Activated CD8-positive, alpha-beta T cell treated with anti-CD3 and anti-CD28 coated beads for 36 hours (primary cell): ENCODE data around the gene GRN. TPM values are rescaled to one million over a fixed set of nuclear protein-coding genes. Genes with fewer than 3 reads are reported as not detected.

ENCODE experiments used
- ATAC-seq: fragments of 200-7000 bp; cut with Tn5 transposase; one replicate; pipeline ENCODE4 v1.10.0; 2021; ENCODE audit warnings: mild to moderate bottlenecking, moderate library complexity
- CTCF ChIA-PET: fragments of 350-600 bp; sonication (Branson Sonifier 250); formaldehyde crosslinking; loops from one replicate; lab custom pipeline; 2021; ENCODE audit warnings: antibody characterized with exemption; lab: Charles Lee
- POLR2A ChIA-PET: fragments of 350-600 bp; sonication (Branson Sonifier 250); formaldehyde crosslinking; loops from one replicate; lab custom pipeline; 2021; ENCODE audit warnings: antibody characterized with exemption; lab: Charles Lee
- DNase-seq: peaks from one replicate; pipeline ENCODE4 v3.0.0-alpha.2; 2020
- H3K27ac Mint-ChIP-seq: one replicate; pipeline ENCODE4 v1.8.0; 2021; ENCODE audit warnings: mild to moderate bottlenecking, mixed read lengths
- H3K27me3 Mint-ChIP-seq: one replicate; pipeline ENCODE4 v1.8.0; 2021; ENCODE audit warnings: mixed read lengths
- H3K36me3 Mint-ChIP-seq: one replicate; pipeline ENCODE4 v1.8.0; 2021; ENCODE audit warnings: low read depth, mixed read lengths
- H3K4me1 Mint-ChIP-seq: one replicate; pipeline ENCODE4 v1.8.0; 2021; ENCODE audit warnings: low read depth, mixed read lengths
- H3K4me3 Mint-ChIP-seq: one replicate; pipeline ENCODE4 v1.8.0; 2021; ENCODE audit warnings: mild to moderate bottlenecking, moderate library complexity, mixed read lengths
- H3K9me3 Mint-ChIP-seq: one replicate; pipeline ENCODE4 v1.8.0; 2021; ENCODE audit warnings: mixed read lengths
- intact Hi-C: fragments of 100-400 bp; cut with micrococcal nuclease; formaldehyde crosslinking; loops from one replicate; pipeline ENCODE4 v1.10.0; 2022
- total RNA-seq, 2 experiments: library from RNA; stranded (reverse); gene quantifications; one replicate each; pipeline ENCODE4 v1.2.3, GENCODE V29; 2021
- TF ChIP-seq, protein P1 (sequence below): fragments of 200-600 bp; IDR thresholded peaks from one replicate; pipeline ENCODE4 v1.8.0; 2022; ENCODE audit warnings: antibody characterized with exemption, mild to moderate bottlenecking

The GRN gene
- total RNA-seq, 2 experiments from 2014 or later = 34.8 to 35.5 TPM

DNA sequence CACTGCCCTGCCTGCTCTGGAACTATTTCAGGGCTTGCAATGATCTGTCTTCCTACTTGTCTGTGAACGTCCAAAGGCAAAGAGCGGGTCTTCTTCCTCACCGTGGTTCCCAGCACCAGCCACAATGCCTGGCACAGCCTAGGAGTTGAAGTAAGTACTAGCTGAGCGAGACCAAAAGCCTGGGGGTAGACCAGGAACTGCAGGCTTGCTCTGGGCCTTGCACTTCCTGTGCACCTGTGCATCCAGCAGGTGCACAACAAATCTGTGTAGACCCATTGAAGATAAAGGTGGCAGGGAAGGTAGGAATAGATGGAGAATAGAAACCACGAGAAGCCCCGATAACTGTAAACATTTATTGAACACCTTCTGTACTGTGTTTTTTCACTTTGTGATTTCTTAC, 13.9 kb downstream of the GRN start:
- ChIA-PET POLR2A (no interaction called here), CTCF (interaction anchor here (1.2 to 5.2 kb wide), 9 partner anchors 7 to 164 kb away, joined by 3 to 51 read pairs (median 5); partner anchors contain the start of gene GRN)
- Mint-ChIP-seq H3K4me1 (peaks cover 2% of the 10 kb centered on the region), H3K4me3 (no peak overlapping the region), H3K9me3 (no peaks in the 10 kb centered on the region), H3K27ac (no peak overlapping the region), H3K27me3 (peaks cover 2% of the 10 kb centered on the region), H3K36me3 (no peaks in the 10 kb centered on the region)
- TF ChIP-seq, protein P1, sequence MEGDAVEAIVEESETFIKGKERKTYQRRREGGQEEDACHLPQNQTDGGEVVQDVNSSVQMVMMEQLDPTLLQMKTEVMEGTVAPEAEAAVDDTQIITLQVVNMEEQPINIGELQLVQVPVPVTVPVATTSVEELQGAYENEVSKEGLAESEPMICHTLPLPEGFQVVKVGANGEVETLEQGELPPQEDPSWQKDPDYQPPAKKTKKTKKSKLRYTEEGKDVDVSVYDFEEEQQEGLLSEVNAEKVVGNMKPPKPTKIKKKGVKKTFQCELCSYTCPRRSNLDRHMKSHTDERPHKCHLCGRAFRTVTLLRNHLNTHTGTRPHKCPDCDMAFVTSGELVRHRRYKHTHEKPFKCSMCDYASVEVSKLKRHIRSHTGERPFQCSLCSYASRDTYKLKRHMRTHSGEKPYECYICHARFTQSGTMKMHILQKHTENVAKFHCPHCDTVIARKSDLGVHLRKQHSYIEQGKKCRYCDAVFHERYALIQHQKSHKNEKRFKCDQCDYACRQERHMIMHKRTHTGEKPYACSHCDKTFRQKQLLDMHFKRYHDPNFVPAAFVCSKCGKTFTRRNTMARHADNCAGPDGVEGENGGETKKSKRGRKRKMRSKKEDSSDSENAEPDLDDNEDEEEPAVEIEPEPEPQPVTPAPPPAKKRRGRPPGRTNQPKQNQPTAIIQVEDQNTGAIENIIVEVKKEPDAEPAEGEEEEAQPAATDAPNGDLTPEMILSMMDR = no peak
- no peak for DNase-seq
- no peak for ATAC-seq
- intact Hi-C loops = no loop called here

DNA sequence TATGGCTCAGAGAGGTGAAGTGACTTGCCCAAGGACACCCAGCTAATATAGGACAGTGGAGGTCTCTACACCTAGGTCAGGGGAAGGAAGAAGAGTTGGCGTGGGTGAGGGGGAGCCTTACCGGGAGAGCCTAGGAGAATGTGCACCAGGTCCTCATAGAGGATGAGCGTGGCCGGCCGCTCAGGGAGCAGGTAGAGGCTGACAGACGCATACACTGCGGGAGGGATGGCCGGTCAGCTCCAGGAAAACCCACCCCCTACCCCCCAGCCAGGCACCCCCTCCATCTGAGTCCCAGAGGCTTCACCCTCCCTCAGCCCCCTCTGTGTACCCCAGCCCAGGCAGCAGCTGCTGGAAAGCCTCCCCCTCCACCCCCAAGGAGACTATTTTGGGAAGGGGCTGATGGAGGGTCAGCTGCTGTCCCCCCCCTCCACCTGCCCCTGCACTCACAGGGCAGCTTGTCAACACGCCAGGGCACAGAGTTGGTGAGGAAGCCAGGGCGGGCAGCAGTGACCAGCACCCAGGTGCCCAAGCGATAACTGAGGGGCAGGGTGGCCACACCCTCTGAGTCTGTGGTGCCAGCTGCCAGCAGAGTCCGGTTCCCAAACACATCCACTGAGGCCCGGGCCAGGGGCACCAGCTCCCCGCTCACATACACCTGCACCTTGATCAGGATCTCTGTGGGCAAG, 14.5 kb downstream of the GRN start:
- Mint-ChIP-seq H3K36me3 (no peaks in the 10 kb centered on the region), H3K27me3 (peaks cover 2% of the 10 kb centered on the region), H3K27ac (no peak overlapping the region), H3K9me3 (no peaks in the 10 kb centered on the region), H3K4me1 (peaks cover 2% of the 10 kb centered on the region), H3K4me3 (no peak overlapping the region)
- ChIA-PET CTCF (interaction anchor here (1.2 to 5.2 kb wide), 6 partner anchors 7 to 156 kb away, joined by 3 to 51 read pairs (median 10); partner anchors contain the start of gene GRN), POLR2A (interaction anchor here (0.7 kb wide), 1 partner anchor 167 kb away, joined by 3 read pairs; no protein-coding TSS in a partner anchor)
- intact Hi-C loops = no loop called here
- TF ChIP-seq, protein P1 = no peak
- DNase-seq (no peak), ATAC-seq (no peak)

DNA sequence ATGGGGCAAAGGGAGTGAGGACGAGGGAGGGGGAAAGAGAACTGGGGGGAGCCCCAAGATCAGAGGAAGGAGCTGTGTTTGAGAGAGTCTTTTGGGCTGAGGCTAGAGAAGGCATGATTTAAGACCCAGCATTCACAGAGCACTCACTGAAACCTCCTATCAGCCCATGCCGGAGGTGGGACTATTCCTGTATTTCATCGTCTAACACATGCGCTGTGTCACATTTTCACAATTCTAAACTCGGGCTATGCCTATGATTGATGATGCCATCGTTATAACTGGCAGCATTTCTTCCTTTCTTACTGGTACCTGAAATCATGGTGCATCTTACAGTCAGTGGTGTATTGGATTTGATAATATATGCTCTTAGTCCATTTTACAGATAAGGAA, 15.0 kb downstream of the GRN start:
- H3K9me3 Mint-ChIP-seq = no peaks in the 10 kb centered on the region
- intact Hi-C loops = no loop called here
- DNase-seq (no peak), ATAC-seq (no peak)
- ChIA-PET CTCF (interaction anchor here (1.2 to 5.2 kb wide), 4 partner anchors 8 to 156 kb away, joined by 4 to 51 read pairs (median 10); partner anchors contain the start of gene GRN), POLR2A (interaction anchor here (0.7 to 1.0 kb wide), 2 partner anchors 150 to 167 kb away, joined by 3 to 4 read pairs; no protein-coding TSS in a partner anchor)
- H3K4me3 Mint-ChIP-seq = no peak overlapping the region
- peaks cover 2% of the 10 kb centered on the region for H3K4me1 Mint-ChIP-seq
- no peaks in the 10 kb centered on the region for H3K36me3 Mint-ChIP-seq
- TF ChIP-seq, protein P1 = no peak
- H3K27me3 Mint-ChIP-seq = peaks cover 7% of the 10 kb centered on the region
- H3K27ac Mint-ChIP-seq = no peak overlapping the region

DNA sequence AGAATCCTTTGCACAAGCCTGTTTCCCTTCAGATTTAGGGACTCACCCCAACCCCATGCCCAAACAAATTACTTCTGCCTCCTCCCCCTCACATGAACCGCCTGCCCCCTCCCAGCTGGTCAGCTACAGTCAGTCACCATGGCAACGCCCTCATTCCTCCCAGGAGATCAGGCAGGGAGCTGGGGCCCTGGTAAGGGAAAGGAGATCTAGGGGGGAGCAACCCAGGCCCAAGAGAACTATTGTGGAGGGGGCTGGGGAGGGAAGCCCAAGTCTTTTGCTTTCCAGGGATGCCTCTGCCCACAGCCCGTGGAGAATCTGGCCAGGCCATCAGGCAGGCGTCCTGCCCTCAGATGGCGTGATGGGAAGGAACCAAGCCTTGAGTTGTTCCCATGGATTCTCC, 15.7 kb downstream of the GRN start:
- H3K9me3 Mint-ChIP-seq = no peaks in the 10 kb centered on the region
- intact Hi-C loops = no loop called here
- no peaks in the 10 kb centered on the region for H3K36me3 Mint-ChIP-seq
- DNase-seq (no peak), ATAC-seq (no peak)
- peaks cover 7% of the 10 kb centered on the region for H3K27me3 Mint-ChIP-seq
- TF ChIP-seq, protein P1 = no peak
- no peak overlapping the region for H3K4me3 Mint-ChIP-seq
- no peak overlapping the region for H3K27ac Mint-ChIP-seq
- ChIA-PET CTCF (interaction anchor here (2.7 to 5.2 kb wide), 4 partner anchors 9 to 151 kb away, joined by 9 to 51 read pairs (median 26); partner anchors contain the start of gene GRN), POLR2A (interaction anchor here (1.0 kb wide), 1 partner anchor 151 kb away, joined by 4 read pairs; no protein-coding TSS in a partner anchor)
- peaks cover 2% of the 10 kb centered on the region for H3K4me1 Mint-ChIP-seq
